Parathyroid adenoma (tissue), 2 donors: Measurements from ENCODE around the gene ZMAT3.

Source experiments
- H2AFZ ChIP-seq: fragments of 300-600 bp; sonication (generic); one replicate; pipeline ENCODE4 v1.7.0; 2017; ENCODE audit warnings: antibody characterized with exemption, mild to moderate bottlenecking
- H3K27ac ChIP-seq: fragments of 300-600 bp; sonication (generic); one replicate; pipeline ENCODE4 v1.7.0; 2017
- H3K27me3 ChIP-seq: fragments of 300-600 bp; sonication (generic); one replicate; pipeline ENCODE4 v1.7.0; 2017; ENCODE audit warnings: low read length; ENCODE audit not compliant: control insufficient read depth, insufficient read depth
- H3K36me3 ChIP-seq: fragments of 300-600 bp; sonication (generic); one replicate; pipeline ENCODE4 v1.7.0; 2017; ENCODE audit warnings: low read length; ENCODE audit not compliant: control insufficient read depth, insufficient read depth
- H3K4me1 ChIP-seq: fragments of 300-600 bp; sonication (generic); one replicate; pipeline ENCODE4 v1.7.0; 2017; ENCODE audit warnings: control low read depth
- H3K4me2 ChIP-seq: fragments of 300-600 bp; sonication (generic); one replicate; pipeline ENCODE4 v1.7.0; 2017; ENCODE audit warnings: low read length
- H3K4me3 ChIP-seq: fragments of 300-600 bp; sonication (generic); one replicate; pipeline ENCODE4 v1.7.0; 2017; ENCODE audit warnings: low read depth, low read length
- H3K79me2 ChIP-seq: fragments of 300-600 bp; sonication (generic); one replicate; pipeline ENCODE4 v1.7.0; 2017; ENCODE audit warnings: control low read depth
- H3K9ac ChIP-seq: fragments of 300-600 bp; sonication (generic); one replicate; pipeline ENCODE4 v1.7.0; 2017; ENCODE audit warnings: mild to moderate bottlenecking
- H3K9me3 ChIP-seq: fragments of 300-600 bp; sonication (generic); one replicate; pipeline ENCODE4 v1.7.0; 2017; ENCODE audit warnings: low read length; ENCODE audit not compliant: control insufficient read depth
- CTCF ChIP-seq: fragments of 300-600 bp; sonication (generic); IDR thresholded peaks from one replicate; pipeline ENCODE4 v1.7.0; 2017; ENCODE audit warnings: antibody characterized with exemption, mild to moderate bottlenecking
- donor health status: primary hyperparathyroidism.

Gene ZMAT3

GRCh38 chr3:179107617-179108016, 36.0 kb upstream of the ZMAT3 start:
- H2AFZ ChIP-seq: no peak overlapping the region
- H3K4me1 ChIP-seq: no peaks in the 10 kb centered on the region
- H3K27me3 ChIP-seq: no peaks in the 10 kb centered on the region
- H3K79me2 ChIP-seq: no peaks in the 10 kb centered on the region
- H3K4me2 ChIP-seq: no peak overlapping the region
- no peak overlapping the region for H3K9ac ChIP-seq
- H3K27ac ChIP-seq: no peak overlapping the region
- H3K9me3 ChIP-seq: no peaks in the 10 kb centered on the region
- no peaks in the 10 kb centered on the region for H3K36me3 ChIP-seq
- TF ChIP-seq CTCF: no peak
- H3K4me3 ChIP-seq: no peak overlapping the region

- no peak overlapping the region for H2AFZ ChIP-seq
- H3K4me1 ChIP-seq: peaks cover under 1% of the 10 kb centered on the region
- H3K27ac ChIP-seq: no peak overlapping the region
- no peak for TF ChIP-seq CTCF
- no peak overlapping the region for H3K4me3 ChIP-seq
- H3K9ac ChIP-seq: no peak overlapping the region
- no peaks in the 10 kb centered on the region for H3K36me3 ChIP-seq
- no peaks in the 10 kb centered on the region for H3K9me3 ChIP-seq
- no peaks in the 10 kb centered on the region for H3K79me2 ChIP-seq
- no peaks in the 10 kb centered on the region for H3K27me3 ChIP-seq
- H3K4me2 ChIP-seq: no peak overlapping the region
Observed at GRCh38 chr3:179105881-179106280, 34.3 kb upstream of the ZMAT3 start.

- TF ChIP-seq CTCF: no peak
- Histone ChIP-seq H3K79me2 (no peaks in the 10 kb centered on the region), H3K27ac (peak overlapping the region; percentile 43), H3K36me3 (no peaks in the 10 kb centered on the region), H3K9me3 (no peaks in the 10 kb centered on the region), H2AFZ (peak overlapping the region; percentile 31), H3K4me1 (peaks cover 6% of the 10 kb centered on the region), H3K9ac (no peak overlapping the region), H3K27me3 (no peaks in the 10 kb centered on the region), H3K4me2 (peak overlapping the region; percentile 9), H3K4me3 (no peak overlapping the region)
Observed at GRCh38 chr3:179100652-179101051, 29.0 kb upstream of the ZMAT3 start.

GRCh38 chr3:179098388-179099077, 26.9 kb upstream of the ZMAT3 start:
- H3K36me3 ChIP-seq: no peaks in the 10 kb centered on the region
- H3K4me1 ChIP-seq: peaks cover 6% of the 10 kb centered on the region
- H3K9ac ChIP-seq: no peak overlapping the region
- H3K4me3 ChIP-seq: no peak overlapping the region
- TF ChIP-seq CTCF: no peak
- no peaks in the 10 kb centered on the region for H3K79me2 ChIP-seq
- H3K27me3 ChIP-seq: no peaks in the 10 kb centered on the region
- no peak overlapping the region for H3K27ac ChIP-seq
- no peak overlapping the region for H2AFZ ChIP-seq
- H3K9me3 ChIP-seq: no peaks in the 10 kb centered on the region
- no peak overlapping the region for H3K4me2 ChIP-seq

GRCh38 chr3:179093807-179094206, 22.2 kb upstream of the ZMAT3 start:
- no peaks in the 10 kb centered on the region for H3K36me3 ChIP-seq
- no peak overlapping the region for H2AFZ ChIP-seq
- H3K4me2 ChIP-seq: no peak overlapping the region
- TF ChIP-seq CTCF: no peak
- H3K79me2 ChIP-seq: no peaks in the 10 kb centered on the region
- H3K4me1 ChIP-seq: no peaks in the 10 kb centered on the region
- H3K4me3 ChIP-seq: no peak overlapping the region
- no peaks in the 10 kb centered on the region for H3K27me3 ChIP-seq
- H3K9ac ChIP-seq: no peak overlapping the region
- no peaks in the 10 kb centered on the region for H3K9me3 ChIP-seq
- no peak overlapping the region for H3K27ac ChIP-seq
